Suprapubic skin (tissue), 4 donors: ENCODE measurements around the gene PARD3B. TPM values are rescaled to one million over a fixed set of nuclear protein-coding genes. Genes with fewer than 3 reads are reported as not detected.

Source experiments
- DNase-seq, 2 donors: peaks; one replicate each; pipeline ENCODE4 v3.0.0-alpha.2; 2019; ENCODE audit warnings: low spot score in 2 of 2
- H3K27ac ChIP-seq: fragments of 200-600 bp; sonication (generic); one replicate; pipeline ENCODE4 v1.5.1; 2019
- H3K27me3 ChIP-seq: fragments of 200-600 bp; sonication (generic); one replicate; pipeline ENCODE4 v1.5.1; 2019
- H3K36me3 ChIP-seq: fragments of 200-600 bp; sonication (generic); one replicate; pipeline ENCODE4 v1.5.1; 2019
- H3K4me1 ChIP-seq: fragments of 200-600 bp; sonication (generic); one replicate; pipeline ENCODE4 v1.5.1; 2019
- H3K4me3 ChIP-seq: fragments of 200-600 bp; sonication (generic); one replicate; pipeline ENCODE4 v1.5.1; 2019; ENCODE audit warnings: mild to moderate bottlenecking
- H3K9me3 ChIP-seq: fragments of 200-600 bp; sonication (generic); one replicate; pipeline ENCODE4 v1.5.1; 2019
- CTCF ChIP-seq, 2 donors: fragments of 200-600 bp in 1 of 2; fragments of 450-650 bp in 1 of 2; sonication (generic) in 1 of 2; IDR thresholded peaks; one replicate each; pipeline ENCODE4 v1.5.1; 2016 to 2019; ENCODE audit warnings: antibody characterized with exemption in 2 of 2, mild to moderate bottlenecking in 1 of 2, moderate library complexity in 1 of 2
- EP300 ChIP-seq: sonication (generic); formaldehyde crosslinking; IDR thresholded peaks from one replicate; pipeline ENCODE4 v1.6.1; 2017; ENCODE audit warnings: antibody characterized with exemption
- POLR2A ChIP-seq, 2 donors: fragments of 450-650 bp; IDR thresholded peaks; one replicate each; pipeline ENCODE4 v1.6.1; 2017; ENCODE audit warnings: antibody characterized with exemption in 2 of 2, mild to moderate bottlenecking in 2 of 2, moderate library complexity in 2 of 2
- POLR2AphosphoS5 ChIP-seq, 3 donors: sonication (generic); formaldehyde crosslinking; IDR thresholded peaks; one replicate each; pipeline ENCODE4 v1.6.1; 2017; ENCODE audit warnings: antibody characterized with exemption in 3 of 3
- WGBS: methylation state at CpG from one replicate; pipeline ENCODE4 v1.1.5; 2018; 5-methylcytosine and 5-hydroxymethylcytosine counted together
- total RNA-seq, 4 donors: library from RNA; depleted of rRNA; stranded (reverse); fragments of >200 nt; gene quantifications; one replicate each; pipeline ENCODE4 v1.1.0, GENCODE V29; 2016

PARD3B gene
- total RNA-seq, 4 donors from 2014 or later, result 12.5 to 18.9 (median 15.5) TPM

GRCh38 chr2:204533629-204534370 is 11.5 kb upstream of the PARD3B start:
- no peak for DNase-seq
- WGBS, result 60% methylated on average over 5 of the region's 5 CpGs

GRCh38 chr2:204535356-204535755 is 9.9 kb upstream of the PARD3B start:
- Histone ChIP-seq H3K36me3 (no peaks in the 10 kb centered on the region), H3K27ac (no peak overlapping the region), H3K4me1 (peaks cover 2% of the 10 kb centered on the region), H3K4me3 (no peak overlapping the region), H3K27me3 (no peaks in the 10 kb centered on the region), H3K9me3 (no peaks in the 10 kb centered on the region)
- no peak for TF ChIP-seq EP300
- no peak for TF ChIP-seq POLR2A (IDR thresholded peaks at IDR 0.05)
- no peak for TF ChIP-seq POLR2AphosphoS5 (IDR thresholded peaks at IDR 0.05)
- TF ChIP-seq CTCF (IDR thresholded peaks at IDR 0.05), result no peak
- no peak for DNase-seq
- WGBS, result 96% methylated on average over 3 of the region's 3 CpGs

More at GRCh38 chr2:204533629-204534370, 11.5 kb upstream of the PARD3B start:
- Histone ChIP-seq H3K9me3 (no peaks in the 10 kb centered on the region), H3K4me3 (no peak overlapping the region), H3K27me3 (no peaks in the 10 kb centered on the region), H3K4me1 (peaks cover 2% of the 10 kb centered on the region), H3K36me3 (no peaks in the 10 kb centered on the region), H3K27ac (no peak overlapping the region)
- TF ChIP-seq POLR2AphosphoS5 (IDR thresholded peaks at IDR 0.05), result no peak

GRCh38 chr2:204535764-204536163 is 9.5 kb upstream of the PARD3B start:
- H3K27ac ChIP-seq, result no peak overlapping the region
- H3K9me3 ChIP-seq, result no peaks in the 10 kb centered on the region
- TF ChIP-seq CTCF (IDR thresholded peaks at IDR 0.05) (no peak), POLR2A (IDR thresholded peaks at IDR 0.05) (no peak), POLR2AphosphoS5 (IDR thresholded peaks at IDR 0.05) (no peak), EP300 (no peak)
- H3K36me3 ChIP-seq, result no peaks in the 10 kb centered on the region
- H3K27me3 ChIP-seq, result no peaks in the 10 kb centered on the region
- no peak overlapping the region for H3K4me3 ChIP-seq
- H3K4me1 ChIP-seq, result peaks cover 2% of the 10 kb centered on the region
- DNase-seq, result no peak
- WGBS, result 94% methylated on average over 1 of the region's 1 CpG

- TF ChIP-seq CTCF (IDR thresholded peaks at IDR 0.05) (no peak), POLR2AphosphoS5 (IDR thresholded peaks at IDR 0.05) (no peak), POLR2A (IDR thresholded peaks at IDR 0.05) (no peak), EP300 (no peak)
- DNase-seq, result no peak
- WGBS, result 60% methylated on average over 10 of the region's 10 CpGs
Observed at GRCh38 chr2:204538182-204539018, 6.9 kb upstream of the PARD3B start.

GRCh38 chr2:204539019-204539385 is 6.3 kb upstream of the PARD3B start:
- Histone ChIP-seq H3K9me3 (no peaks in the 10 kb centered on the region), H3K36me3 (no peaks in the 10 kb centered on the region), H3K4me3 (no peak overlapping the region), H3K4me1 (peaks cover 3% of the 10 kb centered on the region), H3K27me3 (no peaks in the 10 kb centered on the region), H3K27ac (no peak overlapping the region)
- no peak for DNase-seq
- WGBS, result 87% methylated on average over 1 of the region's 1 CpG
- TF ChIP-seq POLR2AphosphoS5 (IDR thresholded peaks at IDR 0.05) (no peak), EP300 (no peak), CTCF (IDR thresholded peaks at IDR 0.05) (no peak), POLR2A (IDR thresholded peaks at IDR 0.05) (no peak)

More at GRCh38 chr2:204538182-204539018, 6.9 kb upstream of the PARD3B start:
- Histone ChIP-seq H3K4me1 (peaks cover 2% of the 10 kb centered on the region), H3K4me3 (no peak overlapping the region), H3K27ac (no peak overlapping the region), H3K9me3 (no peaks in the 10 kb centered on the region), H3K36me3 (no peaks in the 10 kb centered on the region), H3K27me3 (no peaks in the 10 kb centered on the region)
